CD4-positive, alpha-beta T cell treated with Interleukin-15 for 4 hours (primary cell): ENCODE data around the gene IL1R2.
A peak's percentile ranks its signal among the peaks of the same experiment; 100 is the strongest.
"Not testable (repeated sequence)": the region's sequence is repeated elsewhere in the genome, so short reads cannot be mapped to it uniquely, and the experiment has no call there.

ENCODE experiments used
- DNase-seq: peaks from one replicate; pipeline ENCODE4 v3.0.0-alpha.2; 2020; ENCODE audit warnings: low spot score

IL1R2 gene

DNA sequence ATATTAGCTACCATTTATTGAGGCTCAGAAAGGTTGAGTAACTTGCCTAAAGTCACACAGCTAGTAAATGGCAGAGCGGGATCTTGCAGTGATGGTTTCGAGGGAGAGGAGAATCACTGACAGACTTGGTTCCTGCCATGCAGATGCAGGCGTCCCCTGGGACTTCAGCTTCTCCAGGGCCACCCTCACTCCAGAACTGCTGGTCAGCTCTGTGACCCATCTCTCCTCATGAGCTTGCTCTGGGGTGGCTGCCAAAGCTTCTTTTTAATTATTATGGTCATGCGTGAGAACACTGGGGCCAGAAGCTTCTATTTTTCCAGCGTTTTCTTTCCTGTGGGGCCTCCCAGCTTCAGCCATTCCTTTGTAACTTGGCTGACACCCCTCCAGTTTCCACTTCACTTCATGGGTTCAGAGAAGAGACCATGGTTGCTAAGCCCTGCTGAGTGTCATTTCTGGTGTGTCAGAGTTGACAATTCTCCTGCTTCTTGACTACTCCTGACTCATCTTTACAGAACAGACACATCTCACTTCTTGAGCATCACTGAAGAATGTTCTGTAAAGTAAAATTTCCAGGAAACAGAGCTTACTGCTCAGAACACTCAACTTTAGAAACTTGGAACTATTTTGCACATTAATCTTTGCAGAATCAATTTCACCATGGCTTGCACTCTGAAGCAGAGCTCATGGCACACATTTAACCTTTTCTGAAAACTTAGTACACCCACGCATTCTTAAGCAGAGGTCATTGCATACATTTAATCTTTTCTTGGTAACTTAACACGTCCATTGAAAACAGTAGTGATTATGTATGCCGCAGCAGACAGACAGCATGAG lies 70.4 kb downstream of the IL1R2 start:
- peak; percentile 15 for DNase-seq

DNA sequence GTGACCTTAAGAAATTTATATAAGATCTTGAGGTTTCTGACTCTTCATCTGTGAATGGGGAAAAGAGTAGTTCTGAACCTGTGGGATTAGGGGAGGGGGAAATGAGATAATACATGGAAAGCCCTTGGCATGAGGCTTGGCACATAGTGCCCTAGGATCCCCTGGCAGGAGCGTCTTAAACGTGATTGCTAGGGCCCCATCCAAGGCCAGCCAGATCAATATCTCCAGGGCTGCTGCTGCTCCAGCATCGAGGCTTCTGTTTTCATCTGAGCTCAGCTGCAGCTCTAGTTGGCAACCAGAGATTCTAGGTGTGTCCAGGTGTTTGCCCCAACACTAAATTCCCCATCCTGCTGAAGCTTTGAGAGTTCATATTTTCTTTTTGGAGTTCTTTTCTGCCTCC lies 71.0 kb downstream of the IL1R2 start:
- no peak for DNase-seq

DNA sequence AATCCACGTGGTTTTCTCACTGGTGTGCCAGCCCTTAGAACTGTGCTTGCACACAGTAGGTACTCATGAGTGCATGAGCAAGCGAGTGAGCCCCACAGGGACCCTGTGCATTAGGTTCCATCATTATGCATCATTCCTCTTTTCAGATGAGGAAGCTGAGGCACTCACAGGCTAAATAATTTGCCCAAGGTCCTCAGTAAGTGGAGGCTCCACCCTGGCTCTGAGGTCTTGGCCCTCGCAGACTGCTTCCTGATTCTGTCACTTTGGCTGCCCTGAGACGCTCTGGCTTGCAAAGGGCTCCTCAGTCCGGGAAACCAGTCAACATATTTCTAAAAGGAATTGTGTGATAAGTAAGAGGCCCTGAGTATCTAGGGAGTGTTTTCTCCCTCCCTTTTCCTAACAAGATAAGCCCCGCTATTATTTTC lies 71.7 kb downstream of the IL1R2 start:
- DNase-seq: no peak

GRCh38 chr2:102063941-102064678 lies 72.3 kb downstream of the IL1R2 start:
- no peak for DNase-seq

DNA sequence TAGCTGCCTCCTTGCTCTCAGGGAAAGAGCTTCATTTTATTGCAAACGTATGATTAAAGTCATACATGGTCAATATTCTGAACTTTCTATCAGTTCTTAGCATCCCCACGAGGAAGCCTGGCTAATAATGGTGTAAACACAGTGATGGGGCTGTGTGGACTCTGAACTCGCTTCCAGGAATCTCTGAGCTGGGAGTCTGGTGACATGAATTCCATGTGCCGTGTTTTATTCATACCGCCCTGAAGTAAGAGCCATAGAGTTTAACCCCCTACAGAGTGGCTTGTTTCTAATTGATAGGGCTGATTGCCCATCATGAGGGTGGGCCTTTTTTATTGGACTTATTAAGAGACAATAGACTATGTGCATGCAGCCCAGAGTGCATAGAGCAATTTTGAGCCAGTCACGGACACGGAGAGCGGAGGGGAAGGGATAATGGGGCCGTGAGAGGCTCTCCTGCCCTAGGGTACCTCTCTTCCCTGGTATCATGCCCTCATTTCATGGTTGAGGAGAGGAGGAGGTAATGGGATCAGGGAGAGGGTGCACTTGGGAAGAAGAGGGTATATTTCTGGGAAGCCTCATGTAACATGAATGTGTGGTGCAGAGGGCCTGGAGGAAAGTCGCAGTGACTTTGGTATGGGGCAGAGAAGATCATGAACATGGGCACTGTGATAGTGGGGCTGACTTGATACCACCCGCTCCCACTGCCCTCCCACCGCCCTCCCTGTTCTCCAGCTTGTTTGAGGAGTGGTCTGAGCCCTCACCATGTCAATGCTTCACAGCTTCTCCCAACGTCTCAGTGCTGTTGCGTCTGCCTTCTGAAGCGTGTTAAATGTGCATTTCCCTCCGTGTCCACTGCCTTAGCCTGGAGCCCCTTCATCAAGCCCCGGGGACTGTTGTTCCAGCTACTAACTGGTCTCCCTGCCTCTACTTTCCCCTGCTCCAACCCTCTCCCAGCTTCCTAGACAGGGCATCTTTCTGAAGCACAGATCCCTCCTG lies 73.2 kb downstream of the IL1R2 start:
- DNase-seq: no peak

DNA sequence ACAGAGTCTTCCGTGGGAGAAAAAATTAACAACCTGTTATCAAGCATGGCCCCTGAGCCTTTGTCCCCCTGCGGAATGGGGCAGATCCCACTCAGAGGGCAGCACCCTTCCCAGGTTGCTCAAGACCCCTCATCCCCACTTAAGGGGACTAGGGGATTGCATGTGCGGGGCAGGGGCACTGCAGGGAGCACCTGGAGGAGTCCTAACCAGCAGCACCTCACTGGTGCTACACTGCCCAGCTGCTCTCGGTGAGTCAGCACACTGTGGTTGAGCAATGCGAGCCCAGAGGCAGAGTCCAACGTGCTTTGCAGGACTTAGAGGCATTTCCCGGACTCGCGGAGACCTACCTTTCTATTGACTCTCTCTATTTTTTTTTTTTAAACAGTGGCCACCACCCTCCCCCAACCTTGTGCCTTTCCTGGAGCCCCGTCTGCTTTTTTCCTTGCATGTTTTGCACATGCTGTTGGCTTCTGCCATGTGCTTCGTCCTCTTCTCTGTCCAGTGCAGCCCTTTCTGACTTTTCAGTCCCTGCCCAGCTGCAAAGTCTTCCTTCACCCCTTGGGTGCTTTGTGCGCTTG lies 74.0 kb downstream of the IL1R2 start:
- no peak for DNase-seq

- no peak for DNase-seq
These were observed 74.8 kb downstream of the IL1R2 start for GRCh38 chr2:102066554-102066953.

- DNase-seq: not testable (repeated sequence)
These were observed 76.4 kb downstream of the IL1R2 start for GRCh38 chr2:102068126-102068525.

- DNase-seq: no peak
These were observed 77.7 kb downstream of the IL1R2 start for GRCh38 chr2:102069311-102069974.

GRCh38 chr2:102070058-102070642 lies 78.4 kb downstream of the IL1R2 start:
- DNase-seq: no peak

GRCh38 chr2:102072741-102073140 lies 81.0 kb downstream of the IL1R2 start:
- DNase-seq: no peak

DNA sequence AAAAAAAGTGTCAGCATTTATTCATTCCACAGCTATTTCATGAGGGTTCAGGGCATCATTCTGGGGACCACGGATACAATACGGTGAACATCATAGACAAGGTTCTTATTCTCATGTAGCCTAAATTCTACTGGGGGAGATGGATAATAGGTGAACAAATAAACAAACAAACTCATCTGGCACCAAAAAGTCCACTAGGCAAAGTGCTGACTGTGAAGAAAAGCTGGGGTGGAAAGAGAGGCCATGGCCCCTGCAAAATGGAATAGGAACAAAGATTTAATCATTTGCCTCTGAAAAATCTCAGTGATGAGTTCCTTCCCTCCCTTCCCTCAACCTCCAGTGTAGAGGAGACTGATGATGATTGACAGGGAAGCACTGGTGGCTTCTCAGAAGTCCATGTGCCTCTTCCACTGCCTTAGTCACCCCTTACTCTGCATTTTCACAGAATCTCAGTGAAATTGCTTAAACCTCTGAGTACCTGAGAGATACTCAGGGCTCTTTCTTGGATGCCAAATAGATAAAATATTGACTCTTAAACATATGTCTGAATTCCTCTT lies 81.5 kb downstream of the IL1R2 start:
- no peak for DNase-seq

DNA sequence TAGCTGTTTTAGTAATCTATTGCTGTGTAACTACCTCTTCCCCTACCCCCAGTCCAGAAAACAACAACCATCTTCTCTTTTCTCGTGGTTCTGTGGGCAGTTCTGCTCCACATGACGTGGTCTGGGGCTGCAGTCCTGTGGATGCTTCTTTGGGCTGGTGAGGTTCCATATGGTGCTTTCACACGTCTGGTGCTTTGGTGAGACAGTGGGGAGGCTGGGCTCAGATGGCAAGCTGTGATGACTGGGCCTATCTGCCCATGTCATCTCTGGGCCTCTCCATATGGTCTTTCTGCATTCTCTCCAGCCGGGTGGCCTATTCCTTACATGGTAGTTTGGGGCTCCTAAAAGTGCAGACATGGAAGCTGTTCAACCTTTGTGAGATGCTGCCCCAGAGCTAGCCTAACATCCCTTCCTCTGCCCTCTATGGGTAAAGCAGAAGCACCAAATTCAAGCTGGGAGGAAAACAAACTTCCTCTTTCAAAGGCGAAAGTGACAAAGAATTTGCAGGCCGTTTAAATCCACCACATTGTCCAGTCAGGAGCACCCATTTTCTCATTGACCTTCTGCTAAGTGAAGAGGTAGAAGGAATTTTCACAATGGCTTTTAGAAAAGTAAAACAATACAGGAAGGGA lies 82.5 kb downstream of the IL1R2 start:
- DNase-seq: no peak

DNA sequence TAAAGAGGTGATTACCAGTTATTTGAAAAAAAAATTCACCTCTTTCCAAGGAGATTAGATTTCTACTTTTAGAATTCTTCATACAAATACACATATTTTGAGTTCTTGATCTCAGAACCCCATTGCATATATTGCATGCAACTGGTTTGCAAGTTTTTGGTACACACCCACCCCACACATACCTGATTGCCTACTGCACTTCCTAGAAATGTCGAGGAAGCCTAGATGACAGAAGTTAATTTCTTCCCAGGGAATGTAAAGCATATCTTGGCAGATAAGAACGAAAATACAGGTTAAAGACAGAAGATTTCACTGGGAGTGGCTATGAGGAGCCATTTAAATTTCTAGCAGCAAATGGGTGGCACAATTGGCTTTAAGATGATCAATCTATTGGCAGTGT lies 83.7 kb downstream of the IL1R2 start:
- no peak for DNase-seq

DNA sequence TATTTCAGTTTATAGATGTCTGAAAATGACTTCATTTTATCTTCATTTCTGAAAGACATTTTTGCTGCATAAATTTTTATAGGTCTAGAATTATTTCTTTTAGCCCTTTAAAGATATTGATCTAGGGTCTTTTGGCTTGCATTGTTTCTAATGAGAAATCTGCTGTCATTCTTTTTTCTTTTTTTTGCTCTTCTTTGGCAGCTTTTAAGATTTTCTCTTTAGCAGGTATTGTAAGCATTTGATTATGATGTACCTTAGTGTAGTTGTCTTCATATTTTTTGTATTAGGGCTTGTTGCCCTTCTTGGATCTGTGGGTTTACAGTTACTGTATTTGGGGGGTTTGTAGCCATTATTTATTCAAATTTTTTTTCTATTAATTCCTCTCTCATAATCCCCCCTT lies 84.8 kb downstream of the IL1R2 start:
- DNase-seq: no peak
